Measurements from ENCODE around the gene DEPP1.
A peak's percentile ranks its signal among the peaks of the same experiment; 100 is the strongest.

Gene DEPP1

DNA sequence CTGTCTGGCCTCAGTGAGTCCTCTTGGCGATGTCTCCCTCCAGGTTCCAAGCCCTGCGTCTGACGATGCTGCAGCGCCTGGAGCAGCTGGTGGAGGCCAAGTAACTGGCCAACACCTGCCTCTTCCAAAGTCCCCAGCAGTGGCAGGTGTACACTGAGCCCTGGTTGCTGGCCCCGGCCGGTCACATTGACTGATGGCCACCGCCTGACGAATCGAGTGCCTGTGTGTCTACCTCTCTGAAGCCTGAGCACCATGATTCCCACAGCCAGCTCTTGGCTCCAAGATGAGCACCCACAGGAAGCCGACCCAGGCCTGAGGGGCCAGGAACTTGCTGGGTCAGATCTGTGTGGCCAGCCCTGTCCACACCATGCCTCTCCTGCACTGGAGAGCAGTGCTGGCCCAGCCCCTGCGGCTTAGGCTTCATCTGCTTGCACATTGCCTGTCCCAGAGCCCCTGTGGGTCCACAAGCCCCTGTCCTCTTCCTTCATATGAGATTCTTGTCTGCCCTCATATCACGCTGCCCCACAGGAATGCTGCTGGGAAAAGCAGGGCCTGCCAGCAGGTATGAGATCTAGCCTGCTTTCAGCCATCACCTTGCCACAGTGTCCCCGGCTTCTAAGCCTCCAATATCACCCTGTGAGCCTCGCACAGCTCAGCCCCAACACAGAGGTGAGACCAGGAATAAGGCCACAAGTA is 14.8 kb upstream of the DEPP1 start:
- no peak for DNase-seq (ENCODE audit: low spot score)

GRCh38 chr10:44992732-44993225 is 14.2 kb upstream of the DEPP1 start:
- DNase-seq (ENCODE audit: low spot score) = no peak

GRCh38 chr10:44992070-44992731 is 13.6 kb upstream of the DEPP1 start:
- DNase-seq (ENCODE audit: low spot score) = no peak

DNA sequence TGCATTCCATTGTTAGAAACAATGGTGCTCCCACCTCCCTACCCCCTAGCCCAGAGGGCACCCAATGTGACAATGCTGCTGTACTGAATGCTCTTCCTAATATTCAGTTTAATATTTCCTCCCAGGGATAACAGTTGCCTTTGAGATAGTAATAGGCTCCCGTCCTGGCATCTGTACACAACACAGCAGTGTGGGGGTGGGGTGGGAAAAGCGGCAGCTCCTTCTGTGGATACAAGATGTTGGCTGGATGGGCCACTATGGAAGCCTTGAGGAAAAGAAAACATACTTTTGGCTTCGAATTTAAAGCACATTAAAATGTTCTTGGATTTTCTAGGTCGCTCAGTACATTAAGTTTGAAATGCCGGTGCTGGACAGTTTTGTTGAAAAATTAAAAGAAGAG is 13.0 kb upstream of the DEPP1 start:
- no peak for DNase-seq (ENCODE audit: low spot score)

DNA sequence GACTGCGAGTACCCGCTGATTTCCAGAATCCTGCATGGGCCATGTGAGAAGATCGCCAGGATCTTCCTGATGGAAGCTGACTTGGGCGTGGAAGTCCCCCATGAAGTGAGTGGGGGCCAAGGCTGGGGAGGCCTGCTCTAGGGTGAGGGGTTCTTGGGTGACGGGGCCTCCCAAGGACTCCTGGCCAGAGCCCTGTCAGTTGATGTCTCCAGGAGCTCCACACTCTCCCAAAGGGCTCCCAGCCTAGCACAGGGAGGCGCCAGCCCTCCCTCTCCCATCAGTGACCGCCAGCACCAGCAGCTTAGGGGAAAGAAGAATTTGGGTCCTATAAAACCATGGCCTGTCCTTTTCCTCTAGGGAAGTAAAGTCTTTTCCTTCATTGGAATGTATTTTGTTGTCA is 12.4 kb upstream of the DEPP1 start:
- no peak for DNase-seq (ENCODE audit: low spot score)

DNA sequence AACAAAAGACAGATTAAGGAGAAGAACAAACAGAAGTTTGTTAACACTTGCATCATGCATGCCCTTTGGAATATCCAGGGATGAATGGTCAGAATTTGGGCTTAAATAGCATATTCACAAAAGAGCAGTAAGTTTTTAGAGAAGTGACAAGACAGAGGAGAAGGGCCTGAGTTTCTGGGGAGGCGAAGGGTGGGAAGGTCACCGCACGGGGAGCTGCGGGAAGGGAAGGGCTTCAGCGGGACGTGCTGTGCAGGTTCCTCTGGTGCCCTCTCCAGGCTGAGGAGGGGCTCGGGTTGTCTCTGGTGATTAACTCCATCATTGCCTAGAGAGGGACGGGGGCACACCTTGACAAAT is 11.7 kb upstream of the DEPP1 start:
- DNase-seq (ENCODE audit: low spot score) = no peak

- no peak for DNase-seq (ENCODE audit: low spot score)
These were observed 11.1 kb upstream of the DEPP1 start for GRCh38 chr10:44989597-44990301.

DNA sequence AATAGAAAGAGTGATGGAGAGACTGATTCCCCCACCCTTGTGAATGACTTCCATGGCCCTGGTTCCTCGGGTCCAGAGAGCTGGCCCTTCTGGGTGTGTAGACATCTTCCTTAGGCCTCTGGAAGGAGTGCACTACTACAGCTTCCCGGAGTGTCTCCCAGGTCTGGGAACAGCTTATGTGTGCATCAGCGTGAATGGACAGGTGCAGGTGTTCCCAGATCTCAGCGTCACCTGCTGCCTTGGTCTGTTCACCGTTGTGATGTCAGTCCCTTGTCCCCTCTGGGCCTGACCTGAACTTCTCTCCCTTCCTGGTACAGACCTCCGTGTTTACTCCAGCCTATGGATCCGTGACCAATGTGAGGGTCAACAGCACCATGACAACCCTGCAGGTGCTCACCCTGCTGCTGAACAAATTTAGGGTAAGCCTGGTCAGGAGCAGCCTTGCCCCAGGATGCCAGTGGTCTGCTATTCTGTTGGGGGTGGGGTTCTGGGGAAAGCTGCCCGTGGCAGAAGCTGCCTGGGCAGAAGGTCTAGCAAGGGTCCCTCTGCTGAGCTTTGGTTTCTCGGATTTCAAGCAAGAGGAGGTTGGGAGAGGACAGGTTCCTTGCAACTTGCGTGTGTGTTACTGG is 10.5 kb upstream of the DEPP1 start:
- DNase-seq (ENCODE audit: low spot score) = no peak

- no peak for DNase-seq (ENCODE audit: low spot score)
These were observed 8.1 kb upstream of the DEPP1 start for GRCh38 chr10:44986670-44987069.

DNA sequence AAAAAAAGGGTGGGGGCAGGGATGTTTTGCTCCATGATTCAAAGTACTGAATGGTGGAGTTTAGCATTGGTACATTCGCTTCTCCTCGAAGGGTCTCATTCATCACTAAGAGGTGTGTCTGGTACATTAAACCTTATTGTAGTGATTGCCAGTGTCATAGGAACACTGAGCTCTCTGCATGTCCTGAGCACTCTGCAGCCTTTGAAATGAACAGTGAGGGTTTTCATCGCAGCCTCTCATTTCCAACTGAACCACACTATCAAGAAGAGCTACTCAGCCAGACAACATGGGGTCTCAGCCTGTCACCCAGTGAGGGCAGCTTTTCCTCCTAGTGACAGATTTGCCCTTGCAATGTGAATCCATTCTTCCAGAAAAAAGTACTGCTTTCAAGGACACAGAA is 7.6 kb upstream of the DEPP1 start:
- DNase-seq (ENCODE audit: low spot score) = no peak

DNA sequence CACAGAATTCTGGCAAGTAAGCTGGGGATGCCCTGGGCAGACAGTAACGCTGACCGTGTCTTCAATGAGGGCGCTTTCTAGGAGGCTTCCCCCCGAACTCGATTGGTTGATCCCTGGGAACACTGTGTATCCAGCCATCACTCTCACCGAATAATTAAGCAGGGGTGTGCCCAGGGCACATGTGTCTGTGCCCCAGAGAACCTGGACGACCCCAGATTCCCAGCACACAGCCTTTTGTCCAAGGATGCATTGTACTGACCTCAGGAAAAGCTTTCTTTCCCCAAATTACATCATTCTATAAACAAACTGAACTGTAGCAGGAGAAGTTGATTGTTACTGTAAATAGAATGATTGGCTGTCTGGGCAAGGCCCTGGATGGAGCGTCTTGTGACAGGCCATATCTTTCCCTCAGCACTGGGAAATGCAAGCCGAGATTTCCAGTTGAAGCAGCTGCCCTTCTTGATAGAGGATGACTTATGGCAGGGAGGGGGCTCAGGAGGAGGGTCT is 6.6 kb upstream of the DEPP1 start:
- DNase-seq (ENCODE audit: low spot score) = no peak

GRCh38 chr10:44984671-44985101 is 6.1 kb upstream of the DEPP1 start:
- no peak for DNase-seq (ENCODE audit: low spot score)

GRCh38 chr10:44983895-44984278 is 5.3 kb upstream of the DEPP1 start:
- DNase-seq (ENCODE audit: low spot score) = no peak

DNA sequence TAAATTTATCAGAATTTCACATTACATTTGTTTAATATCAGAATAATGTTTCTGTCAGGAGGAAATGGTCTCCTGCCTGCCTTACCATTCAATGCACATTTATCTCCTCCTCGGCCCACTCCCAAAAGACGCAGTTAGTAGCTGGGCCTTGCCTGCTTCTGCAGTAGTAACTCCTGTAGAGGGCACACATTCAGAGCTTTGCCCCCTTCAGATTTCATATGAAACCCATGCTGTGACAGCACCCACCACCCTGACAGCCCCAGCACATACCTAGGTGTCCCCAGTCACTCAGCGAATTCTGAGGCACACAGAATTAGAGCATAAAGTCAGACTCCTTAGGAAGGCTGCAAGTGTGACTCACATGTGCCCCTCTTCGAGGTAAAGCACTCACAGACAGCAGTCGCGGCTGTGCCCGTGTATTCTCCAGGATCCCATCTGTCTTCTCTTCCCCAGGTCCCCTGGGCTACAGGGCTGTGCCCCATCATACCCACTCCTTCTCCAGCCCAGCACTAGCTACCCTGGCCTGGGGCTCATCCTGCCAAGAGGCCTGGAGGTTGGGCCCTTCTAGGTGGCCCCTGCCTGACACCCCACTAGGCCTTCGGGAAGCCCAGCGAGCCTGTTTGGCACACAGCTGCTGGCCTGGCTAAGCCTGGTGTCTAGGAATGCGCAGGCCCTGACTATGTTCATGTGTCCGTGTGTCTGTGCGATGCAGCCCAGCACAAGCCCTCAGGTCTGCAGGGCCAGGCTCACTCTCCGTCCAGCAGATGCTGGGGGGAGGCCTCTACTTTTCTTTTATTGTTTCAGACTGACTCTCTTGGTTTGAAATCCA is 4.7 kb upstream of the DEPP1 start:
- DNase-seq (ENCODE audit: low spot score) = no peak

DNA sequence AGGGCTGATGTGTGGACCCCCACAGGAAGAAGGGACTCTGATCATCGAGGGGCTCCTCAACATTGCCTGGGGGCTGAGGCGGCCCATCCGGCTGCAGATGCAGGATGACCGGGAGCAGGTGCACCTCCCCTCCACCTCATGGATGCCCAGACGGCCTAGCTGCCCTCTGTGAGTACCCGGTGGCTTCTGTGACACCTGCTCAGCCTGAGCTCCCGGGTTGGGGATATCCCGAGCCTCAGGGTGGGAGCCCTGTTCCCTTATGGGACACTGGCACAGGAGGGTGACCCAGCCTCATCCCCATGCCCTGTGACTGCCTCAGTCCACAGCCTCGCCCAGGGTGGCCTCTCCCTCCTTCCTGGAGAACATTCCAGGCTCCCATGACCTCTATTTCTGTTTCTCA is 3.9 kb upstream of the DEPP1 start:
- DNase-seq (ENCODE audit: low spot score) = no peak

- DNase-seq (ENCODE audit: low spot score) = no peak
These were observed 3.5 kb upstream of the DEPP1 start for GRCh38 chr10:44982114-44982460.

DNA sequence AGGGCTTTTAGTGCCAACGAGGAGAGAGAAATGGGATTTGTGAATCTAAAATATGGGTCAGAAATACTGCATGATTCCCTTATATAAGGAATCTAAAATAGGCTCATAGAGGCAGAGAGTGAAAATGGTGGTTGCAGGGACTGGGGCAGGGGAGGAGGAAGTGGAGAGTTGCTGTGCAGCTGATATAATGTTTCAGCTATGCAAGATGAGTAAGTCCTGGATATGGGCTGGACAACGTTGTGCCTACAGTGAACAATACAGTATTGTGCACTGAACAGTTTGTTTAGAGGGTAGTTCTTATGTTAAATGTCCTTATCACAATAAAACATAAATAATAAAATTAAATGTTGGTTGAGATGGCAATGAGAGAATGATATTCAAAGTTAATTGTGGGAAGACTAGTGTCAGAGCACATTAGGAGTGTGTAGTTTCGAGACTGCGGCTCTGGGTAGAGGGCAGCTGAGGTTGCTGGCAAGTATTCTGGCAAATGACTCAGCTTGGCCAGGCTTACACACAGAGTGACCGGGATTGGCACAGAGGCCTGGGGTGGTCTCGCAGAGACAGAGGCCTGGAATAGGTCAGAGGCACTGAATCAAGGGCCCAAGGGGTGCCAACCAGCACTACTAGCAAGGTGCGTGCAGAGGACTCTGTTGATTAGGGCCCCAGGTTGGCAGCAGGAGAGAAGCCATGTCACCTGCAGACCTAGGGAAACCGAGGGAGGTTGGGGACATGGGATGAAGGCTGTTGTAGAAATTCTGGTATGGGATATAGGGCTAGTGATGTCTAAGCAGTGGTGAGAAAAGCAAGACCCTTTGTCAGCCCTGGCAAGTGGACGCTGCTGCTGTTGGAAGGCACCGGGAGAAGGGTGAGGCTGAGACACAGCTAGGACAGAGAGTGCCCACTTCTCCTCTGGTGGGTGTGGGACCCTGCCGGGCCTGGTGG is 2.8 kb upstream of the DEPP1 start:
- DNase-seq (ENCODE audit: low spot score) = peak; percentile 88

- DNase-seq (ENCODE audit: low spot score) = no peak
These were observed 1.9 kb upstream of the DEPP1 start for GRCh38 chr10:44980309-44981171.

DNA sequence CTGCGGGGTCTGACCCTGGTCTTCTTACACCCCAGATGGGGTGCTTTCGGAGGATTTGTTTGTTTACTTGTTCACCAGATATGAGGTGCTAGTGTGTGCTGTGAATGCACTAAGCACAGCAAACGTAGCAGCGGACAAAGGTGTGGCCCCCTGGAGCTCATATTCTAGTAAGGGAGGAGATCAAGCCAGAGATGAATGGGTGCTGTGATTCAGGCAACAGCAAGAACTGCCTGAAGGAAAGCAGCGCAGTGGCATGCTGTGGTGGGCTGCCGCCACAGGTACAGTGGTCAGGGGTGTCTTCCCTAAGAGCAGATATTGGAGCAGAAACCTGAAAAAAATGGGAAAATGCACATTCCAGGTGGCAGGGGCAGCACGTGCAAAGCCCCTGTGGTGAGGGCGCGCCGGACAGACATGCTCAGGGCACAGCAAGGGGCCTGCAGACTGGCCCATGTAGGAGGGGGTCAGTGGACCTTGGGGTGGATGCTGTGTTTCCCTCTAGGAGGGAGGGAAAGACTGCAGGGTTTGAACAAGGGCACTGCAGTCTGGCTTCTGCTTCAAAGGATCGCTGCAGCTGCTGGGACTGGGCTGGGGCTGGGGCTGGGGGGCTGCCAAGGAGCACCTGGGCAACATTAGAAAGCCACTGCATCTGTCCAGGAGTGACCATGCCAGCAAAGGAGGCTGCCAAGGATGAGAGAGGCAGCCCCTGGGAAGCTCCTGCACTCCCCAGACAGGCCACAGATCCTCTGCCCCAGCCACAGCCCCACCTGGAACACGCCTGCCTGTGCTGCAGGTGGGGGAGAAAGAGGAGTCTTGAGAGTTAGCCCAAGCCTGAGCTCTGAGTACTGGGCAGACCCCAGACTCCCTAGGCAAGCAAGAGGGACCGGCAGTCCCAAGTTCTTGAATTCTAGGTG is 927 bp upstream of the DEPP1 start:
- no peak for DNase-seq (ENCODE audit: low spot score)
